Hepatocyte (in vitro differentiated cells): ENCODE data around the gene PSMD7.
"Not testable (repeated sequence)": the region's sequence is repeated elsewhere in the genome, so short reads cannot be mapped to it uniquely, and the experiment has no call there.

ENCODE experiments used
- CTCF ChIP-seq: fragments of 200-600 bp; sonication (generic); IDR thresholded peaks from 2 replicates; pipeline ENCODE4 v1.5.1; 2016; ENCODE audit warnings: antibody characterized with exemption, mild to moderate bottlenecking; ENCODE audit not compliant: poor library complexity
- EZH2 ChIP-seq: fragments of 200-600 bp; sonication (generic); IDR thresholded peaks from 2 replicates; pipeline ENCODE4 v1.6.1; 2016; ENCODE audit warnings: antibody characterized with exemption, mild to moderate bottlenecking, borderline replicate concordance

DNA sequence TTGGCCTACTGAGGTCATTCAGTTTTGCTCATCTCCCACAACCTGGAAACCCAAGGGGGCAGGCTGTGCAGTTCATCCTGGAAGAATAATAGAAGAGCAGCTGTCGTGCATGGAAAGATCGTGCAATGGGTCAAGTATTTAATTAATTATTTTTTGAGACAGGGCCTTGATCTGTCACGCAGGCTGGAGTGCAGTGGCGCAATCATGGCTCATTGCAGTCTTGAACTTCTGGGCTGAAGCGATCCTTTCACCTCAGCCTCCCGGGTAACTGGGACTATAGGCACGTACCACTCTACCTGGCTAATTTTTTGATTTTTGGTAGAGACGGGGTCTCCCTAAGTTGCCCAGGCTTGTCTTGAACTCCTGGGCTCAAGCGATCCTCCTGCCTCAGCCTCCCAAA is 31.7 kb downstream of the PSMD7 start:
- not testable (repeated sequence) for TF ChIP-seq CTCF, EZH2
